Kidney (tissue), 14 donors: ENCODE data around the gene CACNA2D1. TPM values are rescaled to one million over a fixed set of nuclear protein-coding genes. Genes with fewer than 3 reads are reported as not detected.

Experiments used
- DNase-seq, 5 donors: peaks; one replicate each; pipeline ENCODE4 v3.0.0-alpha.2; 2013 to 2020
- FAIRE-seq: peaks from 2 replicates; lab custom pipeline; 2012; peaks lifted over from hg19 to GRCh38; lab: Jason Lieb, UNC
- H3K27ac ChIP-seq, 2 donors: one replicate each; pipeline ENCODE4 v1.7.0; 2013; ENCODE audit warnings: low read depth in 2 of 2, low read length in 2 of 2, inconsistent platforms in 1 of 2
- H3K27me3 ChIP-seq: one replicate; pipeline ENCODE4 v1.7.1; 2013; ENCODE audit warnings: low read length, inconsistent platforms; ENCODE audit not compliant: control insufficient read depth, insufficient read depth
- H3K36me3 ChIP-seq, 3 donors: one replicate each; pipeline versions ENCODE4 v1.7.0 to v1.7.1; 2013; ENCODE audit warnings: low read length in 3 of 3, control low read depth in 1 of 3, inconsistent platforms in 1 of 3; ENCODE audit not compliant: insufficient read depth in 3 of 3, control insufficient read depth in 2 of 3
- H3K4me1 ChIP-seq, 3 donors: one replicate each; pipeline versions ENCODE4 v1.7.0 to v1.7.1; 2013; ENCODE audit warnings: low read length in 3 of 3, inconsistent platforms in 1 of 3, low read depth in 1 of 3; ENCODE audit not compliant: control insufficient read depth in 2 of 3, insufficient read depth in 2 of 3
- H3K4me3 ChIP-seq, 3 donors: one replicate each; pipeline versions ENCODE4 v1.7.0 to v1.8.1; 2013; ENCODE audit warnings: low read length in 3 of 3, control low read depth in 1 of 3, inconsistent platforms in 1 of 3
- H3K9ac ChIP-seq, 3 donors: one replicate each; pipeline versions ENCODE4 v1.7.0 to v1.7.1; 2013; ENCODE audit warnings: low read length in 3 of 3, control low read depth in 1 of 3, inconsistent platforms in 1 of 3
- H3K9me3 ChIP-seq, 3 donors: one replicate each; pipeline versions ENCODE4 v1.7.0 to v1.7.1; 2013; ENCODE audit warnings: low read length in 3 of 3, control low read depth in 1 of 3, inconsistent platforms in 1 of 3; ENCODE audit not compliant: control insufficient read depth in 2 of 3, insufficient read depth in 1 of 3
- intact Hi-C: fragments of 100-400 bp; cut with DNase I; formaldehyde crosslinking; loops from one replicate; pipeline ENCODE4 v1.11.1; 2022
- polyA plus RNA-seq: library from polyadenylated mRNA; stranded (reverse); fragments of 350-450 nt; fragmentation: Illumina TruSeq; extraction: RNeasy Lipid Tissue Mini Kit (QIAGEN cat#74804); gene quantifications from one replicate; pipeline ENCODE4 v1.2.3, GENCODE V29; 2014; ENCODE audit warnings: low read depth, low replicate concordance; ENCODE audit not compliant: insufficient read depth
- total RNA-seq: library from RNA; stranded (reverse); fragmentation: NEBNext Ultra II Directional; extraction: Animal tissue kit (Norgen Biotek cat#: 25700); gene quantifications from one replicate; pipeline ENCODE4 v1.2.1, GENCODE V29; 2021
- TF ChIP-seq, protein P1 (sequence below): IDR thresholded peaks from 3 replicates; pipeline ENCODE4 v1.5.1; 2012; ENCODE audit warnings: mild to moderate bottlenecking, moderate library complexity, borderline replicate concordance; ENCODE audit not compliant: insufficient read depth; ENCODE audit errors: extremely low read depth
- donor health status: control.
- donor health status: control.
- donor health status: control.
- donor health status: control.
- donor health status: control.
- donor health status: DM: yes; HTN: yes; CAD: no.
- donor health status: Normal renal cell carcinoma (clear cell type).

The CACNA2D1 gene
- total and polyA plus RNA-seq, 2 donors from 2014 or later: 3.5 to 18.3 TPM

DNA sequence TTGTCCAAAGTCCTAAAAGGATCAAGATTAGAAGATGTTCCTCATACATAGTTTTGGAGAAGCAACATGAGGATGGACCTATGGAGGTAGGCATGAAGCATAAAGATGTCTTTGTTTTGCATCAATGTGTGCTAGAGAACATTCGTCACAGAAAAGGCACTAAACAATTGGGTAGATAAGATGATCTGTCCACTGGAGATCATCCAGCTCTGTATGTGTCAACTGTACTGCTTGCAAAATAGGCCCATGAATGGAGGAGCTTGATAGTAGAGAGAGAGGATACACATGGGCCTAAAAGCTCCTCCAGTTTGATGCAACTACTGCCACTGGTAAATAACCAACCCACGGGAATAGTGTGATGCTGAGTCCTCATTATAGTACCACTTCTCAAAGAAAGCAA, 387.3 kb downstream of the CACNA2D1 start:
- FAIRE-seq: no peak
- Histone ChIP-seq H3K4me1 (no peaks in the 10 kb centered on the region), H3K9ac (no peak overlapping the region), H3K9me3 (no peaks in the 10 kb centered on the region), H3K36me3 (no peaks in the 10 kb centered on the region), H3K4me3 (no peak overlapping the region), H3K27me3 (no peaks in the 10 kb centered on the region), H3K27ac (no peak overlapping the region)
- TF ChIP-seq, protein P1, sequence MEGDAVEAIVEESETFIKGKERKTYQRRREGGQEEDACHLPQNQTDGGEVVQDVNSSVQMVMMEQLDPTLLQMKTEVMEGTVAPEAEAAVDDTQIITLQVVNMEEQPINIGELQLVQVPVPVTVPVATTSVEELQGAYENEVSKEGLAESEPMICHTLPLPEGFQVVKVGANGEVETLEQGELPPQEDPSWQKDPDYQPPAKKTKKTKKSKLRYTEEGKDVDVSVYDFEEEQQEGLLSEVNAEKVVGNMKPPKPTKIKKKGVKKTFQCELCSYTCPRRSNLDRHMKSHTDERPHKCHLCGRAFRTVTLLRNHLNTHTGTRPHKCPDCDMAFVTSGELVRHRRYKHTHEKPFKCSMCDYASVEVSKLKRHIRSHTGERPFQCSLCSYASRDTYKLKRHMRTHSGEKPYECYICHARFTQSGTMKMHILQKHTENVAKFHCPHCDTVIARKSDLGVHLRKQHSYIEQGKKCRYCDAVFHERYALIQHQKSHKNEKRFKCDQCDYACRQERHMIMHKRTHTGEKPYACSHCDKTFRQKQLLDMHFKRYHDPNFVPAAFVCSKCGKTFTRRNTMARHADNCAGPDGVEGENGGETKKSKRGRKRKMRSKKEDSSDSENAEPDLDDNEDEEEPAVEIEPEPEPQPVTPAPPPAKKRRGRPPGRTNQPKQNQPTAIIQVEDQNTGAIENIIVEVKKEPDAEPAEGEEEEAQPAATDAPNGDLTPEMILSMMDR: no peak
- DNase-seq: no peak
- intact Hi-C loops: no loop called here

- FAIRE-seq: no peak
- TF ChIP-seq, protein P1: no peak
- intact Hi-C loops: no loop called here
Observed at GRCh38 chr7:82054544-82054943, 389.0 kb downstream of the CACNA2D1 start.

GRCh38 chr7:82053453-82054032, 390.0 kb downstream of the CACNA2D1 start:
- Histone ChIP-seq H3K4me3 (no peak overlapping the region), H3K27me3 (no peaks in the 10 kb centered on the region), H3K4me1 (no peaks in the 10 kb centered on the region), H3K9me3 (no peaks in the 10 kb centered on the region), H3K27ac (no peak overlapping the region), H3K36me3 (no peaks in the 10 kb centered on the region), H3K9ac (no peak overlapping the region)
- intact Hi-C loops: no loop called here
- DNase-seq (no peak), FAIRE-seq (peak; percentile 39)
- TF ChIP-seq, protein P1: no peak

More at GRCh38 chr7:82054544-82054943, 389.0 kb downstream of the CACNA2D1 start:
- H3K36me3 ChIP-seq: no peaks in the 10 kb centered on the region
- H3K4me3 ChIP-seq: no peak overlapping the region
- H3K27ac ChIP-seq: no peak overlapping the region
- H3K27me3 ChIP-seq: no peaks in the 10 kb centered on the region
- H3K4me1 ChIP-seq: no peaks in the 10 kb centered on the region
- H3K9ac ChIP-seq: no peak overlapping the region
- no peaks in the 10 kb centered on the region for H3K9me3 ChIP-seq
- DNase-seq: no peak

- Histone ChIP-seq H3K27ac (no peak overlapping the region), H3K4me1 (no peaks in the 10 kb centered on the region), H3K9me3 (no peaks in the 10 kb centered on the region), H3K36me3 (no peaks in the 10 kb centered on the region), H3K4me3 (no peak overlapping the region), H3K9ac (no peak overlapping the region), H3K27me3 (no peaks in the 10 kb centered on the region)
- DNase-seq (no peak), FAIRE-seq (no peak)
- intact Hi-C loops: no loop called here
- TF ChIP-seq, protein P1: no peak
Observed at GRCh38 chr7:82051601-82052000, 392.0 kb downstream of the CACNA2D1 start.
